Kidney glomerular epithelial cell (primary cell): ENCODE measurements around the gene SNTG2.
"Not testable (repeated sequence)": the region's sequence is repeated elsewhere in the genome, so short reads cannot be mapped to it uniquely, and the experiment has no call there.

ENCODE experiments used
- DNase-seq: peaks from one replicate; lab custom pipeline; 2025; lab: John Stamatoyannopoulos, UW

The SNTG2 gene

DNA sequence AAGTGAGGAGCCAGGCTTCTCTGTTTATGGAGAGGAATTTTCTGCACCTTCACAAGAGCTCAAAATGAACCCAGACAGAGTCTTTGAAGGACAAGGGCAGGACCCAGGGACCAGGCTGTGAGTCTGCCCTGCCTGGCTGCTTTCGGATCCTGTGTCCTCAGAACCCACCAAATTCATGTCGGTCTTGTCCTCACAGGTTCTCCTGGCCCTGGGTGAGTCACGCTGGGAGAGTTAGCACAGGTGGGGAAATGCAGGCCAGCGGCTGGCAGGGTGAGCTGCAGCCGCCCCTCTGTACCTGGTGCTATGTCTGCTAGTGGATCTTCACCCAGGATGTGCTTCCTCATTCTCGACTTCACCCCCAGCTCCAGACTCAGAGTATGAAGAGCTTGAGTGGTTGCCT is 426.8 kb downstream of the SNTG2 start:
- DNase-seq = no peak

DNA sequence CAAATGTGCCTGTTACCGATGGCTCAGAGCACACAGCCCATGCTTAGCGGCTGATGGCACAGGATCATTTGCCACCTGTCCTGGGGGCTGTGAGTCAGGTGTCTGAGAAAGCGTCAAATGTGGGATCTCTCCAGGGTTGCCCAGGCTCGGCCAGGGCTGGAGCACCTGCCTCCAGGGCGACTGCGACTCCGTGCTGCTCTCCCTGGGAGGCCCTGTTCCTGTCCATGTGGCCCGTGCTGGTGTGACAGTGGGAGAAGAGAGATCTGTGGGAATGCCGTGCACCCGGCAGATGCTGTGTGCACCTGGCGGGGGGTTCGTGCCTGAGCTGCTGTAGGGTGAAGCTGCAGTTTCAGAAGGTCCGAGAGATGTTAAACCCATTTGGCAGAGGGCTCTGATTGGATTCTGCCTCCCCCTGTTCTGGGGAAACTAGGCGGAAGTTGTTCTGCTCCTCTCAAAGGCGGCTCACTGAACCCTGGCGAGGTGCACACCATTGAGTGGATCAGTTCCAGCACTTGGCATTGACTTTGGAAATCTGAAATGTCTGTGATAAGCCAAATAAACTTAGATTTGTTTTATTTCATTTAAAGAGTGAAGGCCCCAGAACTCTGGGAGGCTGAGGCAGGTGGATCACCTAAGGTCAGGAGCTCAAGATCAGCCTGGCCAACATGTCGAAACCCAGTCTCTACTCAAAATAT is 428.0 kb downstream of the SNTG2 start:
- DNase-seq = no peak

DNA sequence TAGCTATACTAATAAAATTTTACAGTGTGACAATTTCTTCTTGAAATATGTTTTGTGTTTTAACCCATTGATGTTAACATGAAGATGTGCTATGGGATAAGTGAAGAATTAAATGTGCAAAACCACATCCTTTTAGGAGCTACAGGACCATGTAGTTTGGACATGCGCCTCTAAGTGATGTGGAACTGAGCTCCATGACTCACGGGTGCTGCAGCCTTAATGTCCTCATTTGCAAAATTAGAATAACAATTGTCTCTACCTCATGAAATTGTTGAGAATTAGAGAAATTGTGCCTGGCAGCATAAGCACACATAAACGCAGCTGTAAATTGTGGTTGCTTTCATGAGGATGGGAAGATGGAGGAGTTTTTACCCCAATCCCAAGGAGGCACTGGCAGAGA is 431.0 kb downstream of the SNTG2 start:
- no peak for DNase-seq

DNA sequence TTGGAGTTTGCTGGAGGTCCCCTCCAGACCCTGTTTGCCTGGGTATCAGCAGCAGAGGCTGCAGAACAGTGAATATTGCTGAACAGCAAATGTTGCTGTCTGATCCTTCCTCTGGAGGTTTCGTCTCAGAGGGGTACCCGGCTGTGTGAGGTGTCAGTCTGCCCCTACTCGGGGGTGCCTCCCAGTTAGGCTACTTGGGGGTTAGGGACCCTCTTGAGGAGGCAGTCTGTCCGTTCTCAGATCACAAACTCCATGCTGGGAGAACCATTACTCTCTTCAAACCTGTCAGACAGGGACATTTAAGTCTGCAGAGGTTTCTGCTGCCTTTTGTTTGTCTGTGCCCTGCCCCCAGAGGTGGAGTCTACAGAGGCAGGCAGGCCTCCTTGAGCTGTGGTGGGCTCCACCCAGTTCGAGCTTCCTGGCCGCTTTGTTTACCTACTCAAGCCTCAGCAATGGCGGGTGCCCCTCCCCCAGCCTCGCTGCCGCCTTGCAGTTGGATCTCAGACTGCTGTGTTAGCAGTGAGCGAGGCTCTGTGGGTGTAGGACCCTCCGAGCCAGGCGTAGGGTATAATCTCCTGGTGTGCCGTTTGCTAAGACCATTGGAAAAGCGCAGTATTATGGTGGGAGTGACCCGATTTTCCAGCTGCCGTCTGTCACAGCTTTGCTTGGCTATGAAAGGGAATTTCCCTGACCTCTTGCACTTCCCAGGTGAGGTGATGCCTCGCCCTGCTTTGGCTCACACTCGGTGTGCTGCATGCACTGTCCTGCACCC is 437.5 kb downstream of the SNTG2 start:
- DNase-seq = not testable (repeated sequence)

DNA sequence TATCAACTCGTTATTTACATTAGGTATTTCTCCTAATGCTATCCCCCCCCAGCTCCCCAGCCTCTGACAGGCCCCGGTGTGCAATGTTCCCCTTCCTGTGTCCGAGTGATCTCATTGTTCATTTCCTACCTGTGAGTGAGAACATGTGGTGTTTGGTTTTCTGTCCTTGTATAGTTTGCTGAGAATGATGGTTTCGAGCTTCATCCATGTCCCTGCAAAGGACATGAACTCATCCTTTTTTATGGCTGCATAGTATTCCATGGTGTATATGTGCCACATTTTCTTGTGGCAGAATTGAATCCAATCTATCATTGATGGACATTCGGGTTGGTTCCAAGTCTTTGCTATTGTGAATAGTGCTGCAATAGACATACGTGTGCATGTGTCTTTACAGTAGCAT is 439.5 kb downstream of the SNTG2 start:
- not testable (repeated sequence) for DNase-seq

DNA sequence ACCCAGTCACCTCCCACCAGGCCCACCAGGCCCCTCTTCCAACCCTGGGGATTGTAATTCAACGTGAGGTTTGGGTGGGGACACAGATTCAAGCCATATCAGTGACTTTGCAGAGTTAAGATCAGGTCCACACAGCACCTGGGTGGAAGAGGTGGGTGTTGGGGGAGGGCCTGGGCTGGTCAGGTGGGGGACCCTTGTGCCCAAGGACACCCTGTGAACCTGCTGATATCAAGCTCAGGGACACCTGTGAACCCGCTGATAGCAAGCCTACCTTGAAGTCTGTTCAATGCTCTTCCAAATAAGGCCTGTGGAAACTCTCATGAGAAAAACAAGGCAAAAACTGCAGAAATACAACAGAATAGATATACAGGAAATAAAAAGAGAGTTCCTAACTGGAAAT is 442.7 kb downstream of the SNTG2 start:
- no peak for DNase-seq

DNA sequence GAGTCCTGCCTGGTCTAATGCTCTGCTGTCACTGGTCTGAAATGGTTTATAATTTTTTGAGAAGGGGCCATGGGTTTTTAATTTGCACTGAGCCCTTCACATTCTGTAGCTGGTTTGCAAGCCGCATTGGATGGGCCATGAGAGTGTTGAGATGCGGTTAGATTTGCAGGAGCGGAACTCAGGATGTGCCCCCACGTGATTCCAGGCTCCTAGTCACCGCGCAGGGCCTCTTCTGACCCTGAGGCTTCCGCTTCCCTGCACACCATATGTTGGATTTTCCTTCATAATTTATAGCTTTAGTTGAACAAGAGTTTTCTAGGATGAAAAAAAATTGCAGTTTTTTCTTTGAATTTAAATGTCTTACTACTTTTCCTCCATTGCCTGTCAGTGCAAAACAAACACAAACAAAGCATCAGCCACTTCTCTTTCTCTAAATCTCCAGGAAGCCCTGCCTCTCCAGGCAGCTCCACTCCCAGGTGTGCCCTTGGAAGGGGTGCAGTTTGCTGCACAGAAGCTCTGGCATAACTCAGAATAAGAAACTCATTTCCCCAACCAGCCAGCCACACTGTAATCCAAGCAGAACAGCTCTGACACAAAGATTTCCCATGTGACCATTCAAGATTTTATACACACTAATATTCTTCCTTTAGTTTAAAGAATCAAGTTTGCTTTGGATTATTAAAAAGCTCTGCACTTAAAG is 444.2 kb downstream of the SNTG2 start:
- no peak for DNase-seq

DNA sequence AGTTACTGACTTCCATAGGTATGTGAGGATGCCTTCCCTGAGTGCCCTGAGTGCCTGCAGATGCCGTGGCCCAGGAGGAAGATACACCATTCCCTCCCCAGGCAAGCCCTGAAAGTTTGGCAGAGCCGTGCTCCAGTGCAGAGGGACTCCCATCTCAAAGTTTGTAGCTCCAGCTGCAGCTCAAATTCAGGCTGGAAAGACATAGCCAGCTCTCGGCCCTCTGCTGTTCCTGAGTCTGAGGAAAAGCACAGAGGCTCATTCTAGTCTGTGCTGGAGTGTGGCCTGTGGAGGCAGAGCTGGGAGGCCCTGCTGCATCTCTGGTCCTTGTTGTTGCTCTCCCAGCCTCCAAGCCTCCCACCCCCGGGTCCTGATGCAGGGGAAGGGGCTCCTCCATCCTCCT is 446.7 kb downstream of the SNTG2 start:
- DNase-seq = no peak

DNA sequence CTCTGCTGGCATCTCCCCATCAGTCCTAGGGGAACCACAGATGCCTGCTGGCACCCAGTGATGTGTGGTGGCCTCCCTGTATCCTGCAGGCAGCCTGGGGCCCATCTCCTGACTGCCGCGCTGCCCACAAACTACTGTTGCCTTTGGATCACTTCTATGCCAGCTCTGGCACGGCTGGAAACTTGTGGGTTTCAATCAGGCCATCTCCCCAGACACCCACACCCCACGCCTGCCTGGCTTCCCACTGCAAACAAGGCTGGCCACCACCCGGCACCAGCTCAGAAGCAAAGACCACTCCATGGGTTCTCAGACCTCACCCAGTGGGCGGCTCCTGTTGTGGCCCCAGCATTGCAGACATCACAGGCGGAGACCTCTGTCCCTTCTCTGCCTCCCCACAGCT is 447.5 kb downstream of the SNTG2 start:
- no peak for DNase-seq

DNA sequence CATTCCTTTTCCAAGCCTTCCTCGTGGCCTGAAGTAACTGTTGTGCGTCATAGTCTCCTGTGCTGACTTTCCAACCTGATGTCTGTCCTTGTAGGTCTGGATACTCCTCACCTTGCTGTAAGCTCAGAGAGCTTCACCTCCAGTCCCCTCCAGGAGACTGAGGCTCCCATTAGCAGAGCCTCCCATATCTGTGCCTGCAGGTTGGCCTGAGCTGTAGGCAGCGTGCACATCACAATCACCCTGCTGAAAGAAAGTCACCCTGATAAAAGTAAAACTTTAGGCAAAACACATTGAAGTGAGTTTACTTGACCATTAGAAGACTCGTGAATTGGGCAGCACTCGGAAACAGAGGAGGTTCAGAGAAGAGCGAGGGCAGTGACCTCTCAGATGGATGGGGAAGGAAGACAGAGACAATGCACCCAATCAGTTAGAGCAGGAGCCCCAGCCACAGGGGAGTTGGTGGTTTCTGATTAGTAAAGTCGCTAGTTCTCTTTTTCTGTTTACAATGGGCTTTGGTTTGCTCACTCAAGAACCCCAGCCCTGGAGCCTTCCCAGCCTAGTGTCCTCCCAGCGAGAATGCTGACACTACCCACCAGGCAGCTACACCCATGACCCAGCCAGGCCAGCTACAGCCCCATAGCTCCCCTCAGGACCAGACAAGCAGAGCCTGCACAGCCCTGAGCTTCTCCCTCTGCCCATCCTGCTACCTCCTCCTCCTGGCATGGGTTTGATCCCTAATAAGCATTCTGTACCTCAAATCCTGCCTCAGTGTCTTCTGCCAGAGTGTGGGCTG is 450.5 kb downstream of the SNTG2 start:
- DNase-seq = no peak

DNA sequence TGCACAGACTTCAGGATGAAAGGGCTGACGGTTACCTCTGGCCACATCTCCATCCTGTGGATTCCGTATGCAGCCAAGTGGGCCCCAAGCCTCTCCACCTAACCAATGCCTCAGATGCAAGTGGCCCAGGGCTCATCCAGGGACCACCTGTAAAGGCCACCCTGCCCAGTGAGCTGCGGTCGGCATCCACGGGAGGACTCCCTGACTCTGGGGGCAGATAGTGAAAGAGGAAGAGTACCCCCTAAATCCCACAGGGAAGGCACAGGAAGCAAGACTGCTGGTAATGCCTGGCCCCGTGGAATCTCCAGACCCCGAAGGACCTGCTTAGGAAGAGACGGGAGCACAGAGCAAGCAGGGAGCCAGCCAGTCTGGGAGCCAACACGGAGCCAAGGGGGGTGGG is 451.4 kb downstream of the SNTG2 start:
- no peak for DNase-seq

DNA sequence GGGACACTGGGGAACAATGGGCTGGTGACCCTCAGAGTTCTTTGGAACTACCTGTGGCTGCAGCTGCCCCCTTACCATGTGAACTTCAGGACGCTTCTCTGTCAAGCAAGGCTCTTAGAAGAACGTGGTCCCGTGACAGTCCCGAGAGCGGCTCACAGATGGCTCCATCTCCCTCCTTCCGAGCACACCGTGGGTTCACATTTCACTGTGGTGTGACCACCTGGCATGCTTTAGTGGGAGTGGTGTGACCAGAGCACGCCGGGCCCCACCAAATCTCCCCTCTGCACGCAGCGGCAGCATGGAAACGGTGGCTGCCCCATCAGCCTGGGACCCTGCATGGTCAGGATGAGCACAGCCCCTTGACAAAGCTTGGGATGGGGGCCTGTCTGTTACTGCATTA is 452.9 kb downstream of the SNTG2 start:
- no peak for DNase-seq

DNA sequence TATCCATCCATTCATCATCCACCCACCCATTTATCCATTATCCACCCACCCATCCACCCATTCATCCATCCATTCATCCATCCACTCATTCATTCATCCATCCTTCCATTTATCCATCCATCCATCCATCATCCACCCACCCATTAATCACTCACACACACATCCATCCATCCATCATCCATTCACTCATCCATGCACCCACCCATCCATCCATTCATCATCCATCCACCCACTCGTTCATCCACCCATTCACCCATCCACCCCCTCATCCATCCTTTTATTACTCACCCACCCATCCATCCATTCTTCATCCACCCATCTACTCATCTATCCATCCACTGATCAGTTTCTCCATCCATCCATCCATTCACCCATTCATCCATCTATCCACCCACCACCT is 454.5 kb downstream of the SNTG2 start:
- no peak for DNase-seq

DNA sequence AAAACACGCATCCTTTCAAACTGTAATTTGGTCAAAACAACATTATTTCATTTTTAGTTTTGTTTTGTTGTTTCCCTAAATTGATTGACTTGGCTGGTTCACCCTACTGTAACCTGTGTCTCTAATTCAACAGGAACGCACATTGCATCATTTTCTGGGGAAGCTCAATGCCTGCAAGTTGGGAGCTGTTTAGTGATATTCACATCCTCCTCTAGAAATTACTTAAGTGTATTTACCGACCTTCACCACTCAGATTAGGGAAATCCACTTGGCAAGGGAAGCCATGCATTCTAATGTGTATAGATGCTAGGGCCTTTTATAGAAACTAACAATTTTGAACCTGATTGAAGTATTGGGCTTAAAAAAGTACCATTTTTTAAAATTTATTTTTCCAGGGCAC is 455.3 kb downstream of the SNTG2 start:
- no peak for DNase-seq

DNA sequence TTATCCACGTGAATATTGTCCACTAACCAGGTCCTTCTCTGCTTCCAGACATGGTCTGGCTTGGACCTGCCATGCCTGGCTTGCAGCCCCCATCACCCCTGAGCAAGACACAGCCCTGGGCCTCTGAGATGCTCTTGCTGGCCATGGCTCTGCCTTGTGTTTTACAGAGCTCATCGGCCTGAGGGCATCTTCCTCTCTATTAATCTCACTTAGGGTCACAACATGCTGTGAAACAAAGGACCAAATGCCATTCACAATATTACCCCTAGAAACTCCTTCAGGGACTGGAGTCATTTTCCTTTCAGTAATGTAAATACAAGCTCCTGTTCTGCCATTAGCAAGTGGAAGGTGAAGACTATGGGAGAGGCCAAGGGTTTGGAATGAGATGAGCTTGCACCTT is 455.8 kb downstream of the SNTG2 start:
- DNase-seq = no peak

DNA sequence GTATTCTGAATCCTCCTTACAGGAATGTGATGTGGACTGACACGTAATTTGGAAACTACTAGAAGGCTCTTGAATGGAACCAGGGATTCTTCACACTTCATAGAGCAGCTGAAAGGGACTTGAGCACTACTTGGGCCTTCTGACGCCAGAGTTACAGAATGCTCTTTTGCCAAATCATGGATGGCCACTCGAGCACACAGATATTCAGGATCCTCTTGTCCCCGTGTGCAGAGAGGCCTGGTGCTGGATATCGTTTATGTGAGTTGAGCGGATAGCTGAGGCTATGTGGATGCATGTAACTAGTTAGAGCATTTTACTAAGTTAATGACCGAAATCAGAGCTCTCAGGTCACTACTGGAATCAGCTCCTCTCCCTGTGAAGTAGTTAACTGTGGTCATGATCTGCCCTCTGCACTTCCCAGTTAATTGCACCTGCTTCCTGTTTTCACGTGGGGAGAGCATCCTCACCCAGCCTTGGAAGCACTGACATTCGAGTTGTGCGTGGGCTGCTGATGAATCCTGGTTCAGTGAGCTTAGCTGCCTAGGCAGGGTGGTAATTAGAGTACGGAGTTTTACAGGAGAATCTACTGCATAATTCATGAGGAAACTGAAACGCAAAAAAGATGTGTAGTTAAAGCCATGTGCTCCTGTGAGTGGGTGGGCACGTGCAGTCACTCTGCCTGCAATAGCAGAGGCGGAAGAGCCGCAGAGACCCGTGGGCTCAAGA is 457.5 kb downstream of the SNTG2 start:
- DNase-seq = no peak

DNA sequence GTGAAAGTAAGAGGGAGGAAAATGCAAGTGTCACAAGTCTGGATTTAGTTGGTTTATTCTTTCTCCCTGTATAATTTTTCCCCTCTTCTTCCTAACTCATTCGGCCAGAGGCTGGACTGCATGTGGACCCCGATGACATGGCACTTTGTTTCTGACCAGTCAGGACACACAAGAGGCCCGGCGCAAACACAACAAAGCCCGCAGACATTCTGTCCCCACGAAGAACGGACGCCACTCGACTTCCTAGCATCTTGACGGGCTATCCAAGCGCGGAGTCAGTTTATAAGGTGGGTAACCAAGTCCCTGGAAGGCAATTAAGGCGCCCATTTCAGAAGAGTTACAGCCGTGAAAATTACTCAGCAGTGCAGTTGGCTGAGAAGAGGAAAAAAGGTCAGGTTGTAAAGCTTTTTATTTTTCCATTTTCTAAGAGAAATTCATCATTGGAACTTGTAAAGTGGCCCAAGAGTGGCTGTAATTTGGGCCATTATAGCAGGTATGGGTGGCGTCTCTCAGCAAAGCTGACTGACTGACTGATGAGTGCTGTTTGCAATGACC is 462.6 kb downstream of the SNTG2 start, which contains the start of gene TPO:
TSS of gene TPO (plus strand) at position 308 of the 555 bp plus-strand sequence. CDS start 946 bp downstream, outside the sequence.
- no peak for DNase-seq

DNA sequence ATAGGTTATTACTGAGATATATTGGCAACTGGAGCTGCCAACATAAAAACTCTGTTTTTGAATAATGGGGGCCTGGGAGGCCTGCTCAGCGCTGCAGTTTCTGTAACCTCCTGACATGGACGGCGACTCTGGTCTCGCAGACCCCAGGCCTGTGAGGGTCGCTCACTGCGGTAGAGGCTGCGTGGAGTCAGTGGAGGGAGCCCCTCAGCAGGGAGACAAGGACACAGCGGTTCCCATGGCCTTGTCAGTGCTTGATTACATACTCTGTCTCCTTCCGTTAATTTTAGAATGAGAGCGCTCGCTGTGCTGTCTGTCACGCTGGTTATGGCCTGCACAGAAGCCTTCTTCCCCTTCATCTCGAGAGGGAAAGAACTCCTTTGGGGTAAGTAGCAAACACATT is 463.5 kb downstream of the SNTG2 start:
- DNase-seq = no peak

DNA sequence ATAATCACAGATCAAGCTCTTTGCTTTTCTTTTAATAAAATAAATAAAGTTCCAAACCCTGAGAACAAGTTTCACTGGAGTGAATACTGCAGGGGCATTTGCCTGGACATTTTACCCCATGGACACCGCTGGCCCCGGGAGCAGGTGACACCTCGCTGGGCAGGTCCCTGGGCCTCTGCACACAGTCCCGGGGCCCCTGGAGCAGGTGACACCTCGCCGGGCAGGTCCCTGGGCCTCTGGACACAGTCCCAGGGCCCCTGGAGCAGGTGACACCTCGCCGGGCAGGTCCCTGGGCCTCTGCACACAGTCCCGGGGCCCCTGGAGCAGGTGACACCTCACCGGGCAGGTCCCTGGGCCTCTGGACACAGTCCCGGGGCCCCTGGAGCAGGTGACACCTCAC is 464.3 kb downstream of the SNTG2 start:
- DNase-seq = not testable (repeated sequence)

DNA sequence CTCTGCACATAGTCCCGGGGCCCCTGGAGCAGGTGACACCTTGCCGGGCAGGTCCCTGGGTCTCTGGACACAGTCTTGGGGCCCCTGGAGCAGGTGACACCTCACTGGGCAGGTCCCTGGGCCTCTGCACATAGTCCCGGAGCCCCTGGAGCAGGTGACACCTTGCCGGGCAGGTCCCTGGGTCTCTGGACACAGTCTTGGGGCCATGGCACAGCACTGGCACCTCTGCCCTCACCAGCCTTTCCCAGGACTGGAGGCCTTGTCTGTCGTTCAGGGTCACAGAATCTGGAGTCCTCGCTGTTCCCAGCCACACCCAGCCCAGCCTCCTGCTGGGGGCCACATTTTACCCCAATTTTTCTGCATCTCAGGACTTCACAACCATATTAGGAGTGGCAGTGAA is 464.9 kb downstream of the SNTG2 start:
- no peak for DNase-seq
